Activated effector memory CD4-positive, alpha-beta T cell treated with Interleukin-2 at 50 U/mL for 16 hours (primary cell): ENCODE data around the gene TMEM33.

ENCODE experiments used
- DNase-seq: peaks from one replicate; pipeline ENCODE4 v3.0.0-alpha.2; 2020

The TMEM33 gene

DNA sequence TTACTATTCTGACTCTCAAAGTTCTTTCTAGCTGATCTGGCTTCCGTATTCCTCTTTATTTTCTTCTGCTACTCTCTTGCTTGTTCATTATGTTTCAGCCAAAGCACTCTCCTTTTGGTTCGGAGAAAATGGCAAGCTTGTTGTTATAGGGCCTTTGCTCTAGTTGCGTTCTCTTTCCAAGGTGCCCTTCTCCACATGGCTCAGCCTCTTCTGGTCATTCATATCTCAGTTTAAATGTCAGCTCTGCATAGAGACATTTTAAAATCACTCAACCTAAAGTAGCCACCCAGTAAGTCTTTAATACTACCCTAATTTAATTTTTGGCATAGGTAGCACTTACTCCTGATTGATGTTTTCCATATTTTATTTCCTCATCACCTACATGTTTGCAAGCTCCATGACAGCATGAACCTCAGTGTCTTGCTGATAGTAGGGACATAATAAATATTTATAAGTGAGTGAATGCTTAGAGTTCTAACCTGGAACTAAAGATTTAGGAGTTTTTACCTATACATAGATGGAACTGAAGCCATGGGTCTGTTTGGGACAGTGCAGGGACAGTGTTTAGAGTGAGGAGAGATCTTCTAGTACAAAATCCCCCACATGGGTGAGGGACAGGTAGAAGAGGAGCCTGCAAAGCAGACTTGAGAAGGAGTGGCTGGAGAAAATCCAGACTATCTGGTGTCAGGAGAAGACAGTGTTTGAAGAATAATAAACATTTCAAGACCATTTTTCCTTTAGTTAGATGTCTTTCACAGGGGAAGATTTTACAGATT, 73.0 kb downstream of the TMEM33 start:
- no peak for DNase-seq
